GM19043 (cell line): ENCODE measurements around the gene PRR30.
"Not testable (repeated sequence)": the region's sequence is repeated elsewhere in the genome, so short reads cannot be mapped to it uniquely, and the experiment has no call there.

ENCODE experiments used
- ATAC-seq: cut with Tn5 transposase; IDR thresholded peaks from one replicate; pipeline ENCODE4 v1.9.1; 2021; ENCODE audit warnings: low read depth; ENCODE audit not compliant: unreplicated experiment

Gene PRR30

GRCh38 chr2:27139310-27139709 is at the start of gene PRR30:
Gene PRR30, minus strand, starts transcription at chr2:27139410. Its CDS starts 1,081 bp downstream, at chr2:27138329.
- ATAC-seq = no peak

GRCh38 chr2:27186613-27187345 is 47.6 kb upstream of the PRR30 start:
- ATAC-seq = no peak

GRCh38 chr2:27185331-27186026 is 46.3 kb upstream of the PRR30 start:
- ATAC-seq = no peak

GRCh38 chr2:27184115-27184514 is 44.9 kb upstream of the PRR30 start:
- ATAC-seq = no peak

DNA sequence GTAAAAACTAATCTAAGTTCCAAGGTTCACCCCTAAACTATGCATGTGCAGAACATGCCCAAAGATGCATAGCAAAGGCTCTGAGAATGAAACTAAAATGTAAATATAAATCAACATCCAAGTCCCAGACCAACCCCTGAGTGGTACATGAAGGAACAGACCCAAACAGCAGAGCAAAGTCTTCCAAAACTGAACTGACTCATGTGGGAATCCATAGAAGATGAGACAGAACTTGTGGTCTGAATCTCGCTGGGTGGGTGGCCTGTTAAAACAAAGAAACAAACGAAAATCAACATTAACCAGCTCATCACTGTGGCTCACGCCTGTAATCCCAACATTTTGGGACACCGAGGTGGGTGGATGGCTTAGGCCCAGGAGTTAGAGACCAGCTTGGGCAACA is 43.1 kb upstream of the PRR30 start:
- no peak for ATAC-seq

- ATAC-seq = no peak
Measured at GRCh38 chr2:27179344-27180000, 40.3 kb upstream of the PRR30 start.

DNA sequence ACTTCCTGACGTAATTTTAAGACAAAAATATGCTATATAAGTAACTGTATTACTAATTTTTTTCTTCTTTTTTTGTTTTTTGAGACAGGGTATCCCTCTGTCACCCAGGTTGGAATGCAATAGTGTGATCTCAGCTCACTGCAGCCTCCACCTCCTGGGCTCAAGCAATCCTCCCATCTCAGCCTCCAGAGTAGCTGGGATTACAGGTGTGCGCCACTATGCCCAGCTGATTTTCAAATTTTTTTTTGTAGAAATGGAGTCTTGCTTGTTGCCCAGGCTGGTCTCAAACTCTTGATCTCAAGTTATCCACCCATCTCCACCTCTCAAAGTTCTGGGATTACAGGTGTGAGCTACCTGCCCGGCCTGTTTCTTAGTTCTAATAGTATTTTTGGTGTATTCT is 39.3 kb upstream of the PRR30 start:
- no peak for ATAC-seq

GRCh38 chr2:27177441-27178351 is 38.5 kb upstream of the PRR30 start:
- ATAC-seq = no peak

- not testable (repeated sequence) for ATAC-seq
Measured at GRCh38 chr2:27175781-27176180, 36.6 kb upstream of the PRR30 start.

DNA sequence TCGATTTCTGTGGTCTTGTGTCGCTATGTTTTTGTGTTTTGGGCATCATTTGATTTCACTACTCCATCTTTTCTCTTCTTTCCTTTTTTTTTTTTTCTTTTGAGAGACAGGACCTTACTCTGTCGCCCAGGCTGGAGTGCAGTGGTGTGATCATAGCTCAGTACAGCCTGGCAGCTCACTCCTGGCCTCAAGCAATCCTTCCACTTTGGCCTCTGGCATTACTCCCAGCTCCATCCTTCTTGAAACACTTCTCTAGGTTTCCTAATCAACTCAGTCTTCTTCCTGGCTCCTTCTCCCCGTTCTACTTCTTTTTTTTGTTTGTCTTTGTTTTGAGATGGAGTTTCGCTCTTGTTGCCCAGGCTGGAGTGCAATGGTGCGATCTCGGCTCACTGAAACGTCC is 36.1 kb upstream of the PRR30 start:
- no peak for ATAC-seq

DNA sequence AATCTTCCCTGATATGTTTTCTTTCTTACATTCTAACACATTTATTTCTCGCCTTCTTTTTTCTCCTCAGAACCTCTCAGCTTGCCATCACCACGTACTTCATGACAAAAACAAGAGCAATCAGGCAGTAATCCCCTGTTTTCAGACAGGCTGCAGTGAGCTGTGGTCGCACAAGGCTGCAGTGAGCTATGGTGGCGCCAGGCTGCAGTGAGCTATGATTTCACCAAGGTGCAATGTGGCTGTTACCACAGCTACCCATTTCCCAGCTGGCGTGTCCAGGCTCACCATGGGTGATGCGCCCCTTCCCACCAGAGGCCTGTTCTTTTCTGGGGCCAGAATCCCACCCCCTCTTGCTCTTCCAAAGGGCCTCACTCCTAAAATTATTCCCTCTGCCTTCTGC is 35.4 kb upstream of the PRR30 start:
- no peak for ATAC-seq

DNA sequence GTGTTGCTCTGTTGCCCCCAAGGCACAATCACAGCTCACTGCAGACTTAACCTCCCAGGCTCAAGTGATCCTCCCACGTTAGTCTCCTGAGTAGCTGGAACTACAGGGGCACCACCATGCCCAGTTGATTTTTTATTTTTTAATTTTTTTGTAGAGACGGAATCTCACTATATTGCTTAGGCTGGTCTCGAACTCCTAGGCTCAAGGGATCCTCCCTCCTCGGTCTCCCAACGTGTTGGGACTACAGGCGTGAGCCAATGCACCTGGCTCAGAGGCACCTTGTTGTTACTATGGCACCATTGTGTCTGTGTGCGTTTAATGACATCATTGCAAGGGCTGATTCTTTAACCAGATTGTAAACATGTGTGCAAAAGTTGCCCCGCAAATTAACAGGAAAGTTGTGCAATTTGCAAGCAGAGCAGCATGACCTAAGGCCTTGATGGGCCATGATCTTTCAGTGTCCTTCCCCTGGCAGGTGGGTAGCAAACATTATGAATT is 32.2 kb upstream of the PRR30 start:
- ATAC-seq = no peak

GRCh38 chr2:27170581-27171337 is 31.5 kb upstream of the PRR30 start:
- no peak for ATAC-seq

DNA sequence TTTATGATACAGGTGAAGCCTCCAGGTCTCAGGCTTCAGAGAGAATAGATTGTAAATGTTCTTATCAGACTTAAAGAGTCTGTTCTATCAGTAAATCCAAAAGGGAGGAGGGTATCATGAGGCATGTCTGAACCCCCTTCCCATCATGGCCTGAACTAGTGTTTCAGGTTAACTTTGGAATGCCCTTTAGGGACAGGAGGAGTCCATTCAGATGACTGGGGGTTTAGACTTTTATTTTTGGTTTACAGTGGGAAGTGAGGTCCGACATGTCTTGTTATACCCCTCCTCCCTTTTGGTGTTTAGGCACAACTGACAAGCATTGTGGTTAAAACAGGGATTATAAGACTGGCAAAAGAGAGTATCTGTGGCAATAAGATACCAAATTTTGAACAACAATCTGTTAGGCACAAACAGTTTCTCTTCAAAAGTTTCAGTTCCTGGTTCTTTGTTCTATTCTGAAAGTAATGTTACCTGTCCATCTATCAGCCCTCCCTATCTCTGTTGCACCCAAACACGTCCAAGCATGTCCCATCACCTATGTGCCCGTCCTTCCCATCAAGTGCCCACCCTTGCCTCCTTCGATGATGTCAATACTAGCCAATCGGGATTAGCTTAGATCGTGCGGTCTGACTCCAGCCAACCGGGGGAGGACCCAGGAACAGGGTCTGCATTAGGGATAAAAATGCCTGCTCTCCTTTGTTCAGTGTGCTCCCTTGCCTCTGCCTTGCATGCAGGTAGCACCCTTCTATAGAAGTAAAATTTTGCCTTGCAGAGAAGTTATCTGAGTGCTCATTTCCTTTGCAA is 26.0 kb upstream of the PRR30 start:
- ATAC-seq = no peak

GRCh38 chr2:27162151-27163121 is 23.2 kb upstream of the PRR30 start:
- ATAC-seq = no peak

- no peak for ATAC-seq
Measured at GRCh38 chr2:27160191-27160590, 21.0 kb upstream of the PRR30 start.

GRCh38 chr2:27159271-27159670 is 20.1 kb upstream of the PRR30 start:
- no peak for ATAC-seq

GRCh38 chr2:27158468-27158867 is 19.3 kb upstream of the PRR30 start:
- no peak for ATAC-seq
